ENCODE data around the gene ZNF568.

Gene ZNF568

DNA sequence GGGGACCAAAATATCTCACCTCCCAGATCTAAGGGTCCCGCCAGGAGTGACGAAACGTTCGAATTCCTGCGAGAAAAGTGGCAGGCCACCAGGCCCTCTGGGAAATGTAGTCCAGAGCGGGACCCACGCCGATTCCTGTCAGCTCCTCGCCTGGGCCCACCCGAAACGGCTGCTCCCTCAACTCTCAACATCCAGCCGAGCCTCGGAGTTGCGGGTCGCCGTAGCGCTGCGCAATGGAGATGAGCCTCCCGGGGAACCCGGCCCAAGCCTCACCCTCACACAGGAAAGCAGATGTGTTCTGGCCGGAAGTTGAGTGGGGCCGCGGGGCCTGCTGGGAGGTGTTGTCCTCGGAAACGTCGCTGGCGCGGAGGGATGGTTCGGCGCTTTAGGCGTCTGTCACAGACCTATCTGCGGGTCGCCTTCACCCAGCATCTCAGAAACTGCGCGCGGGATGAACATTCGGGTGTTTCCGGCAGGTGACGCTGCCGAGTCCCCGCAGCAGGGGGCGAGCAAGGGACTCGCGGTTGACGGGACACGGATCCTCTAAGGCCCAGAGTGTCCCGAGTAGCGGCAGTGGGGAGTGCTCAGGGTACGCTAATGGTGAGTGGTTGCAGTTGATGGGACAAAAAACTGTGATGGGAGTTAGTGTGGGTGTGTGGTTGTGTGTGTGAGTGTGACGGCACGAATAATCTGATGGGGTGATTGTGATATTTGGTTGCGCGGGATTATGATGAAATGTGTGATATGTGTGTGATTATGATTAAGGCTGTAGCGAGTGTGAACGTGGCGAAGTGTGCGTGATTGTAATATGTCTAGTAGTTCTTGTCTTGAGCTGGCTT, at the start of gene ZNF568, which contains the start of gene ZNF829:
TSS of gene ZNF568 (plus strand) at position 341 of the 839 bp plus-strand sequence. CDS start 6,439 bp downstream, outside the sequence.
TSS of gene ZNF829 (minus strand) at position 300 of the 839 bp plus-strand sequence. CDS start 1,124 bp downstream, outside the sequence.
- peak within 1 kb of the TSS; percentile 83 for H3K4me3 Mint-ChIP-seq
- H3K27ac Mint-ChIP-seq, result peak within 1 kb of the TSS; percentile 95
- peaks cover 32% of the 10 kb centered on the region for H3K4me1 Mint-ChIP-seq
- peaks cover 66% of the 10 kb centered on the region for H3K36me3 Mint-ChIP-seq
- CTCF ChIA-PET, result interaction anchor here (0.8 kb wide), 1 partner anchor 66 kb away, joined by 3 read pairs; the partner anchor contains the start of gene ZNF345
- H3K9me3 Mint-ChIP-seq, result peaks cover 54% of the 10 kb centered on the region
- no peaks in the 10 kb centered on the region for H3K27me3 Mint-ChIP-seq
- DNase-seq, result peak; percentile 97

- no peak for DNase-seq
- Mint-ChIP-seq H3K4me3 (no peak overlapping the region), H3K4me1 (no peaks in the 10 kb centered on the region), H3K36me3 (peaks cover 47% of the 10 kb centered on the region), H3K27me3 (no peaks in the 10 kb centered on the region), H3K27ac (no peak overlapping the region), H3K9me3 (peaks cover 57% of the 10 kb centered on the region)
- CTCF ChIA-PET, result no interaction called here
These were observed 38.9 kb upstream of the ZNF568 start for GRCh38 chr19:36876993-36877938.

- H3K27ac Mint-ChIP-seq, result no peak overlapping the region
- no peak overlapping the region for H3K4me3 Mint-ChIP-seq
- H3K36me3 Mint-ChIP-seq, result peaks cover 71% of the 10 kb centered on the region
- CTCF ChIA-PET, result interaction anchor here (0.7 kb wide), 1 partner anchor 91 kb away, joined by 3 read pairs; no protein-coding TSS in a partner anchor
- H3K4me1 Mint-ChIP-seq, result no peaks in the 10 kb centered on the region
- H3K27me3 Mint-ChIP-seq, result no peaks in the 10 kb centered on the region
- no peak for DNase-seq
- peaks cover 77% of the 10 kb centered on the region for H3K9me3 Mint-ChIP-seq
These were observed 24.3 kb upstream of the ZNF568 start for GRCh38 chr19:36891768-36892357.

- CTCF ChIA-PET, result no interaction called here
- Mint-ChIP-seq H3K36me3 (peaks cover 82% of the 10 kb centered on the region), H3K27me3 (no peaks in the 10 kb centered on the region), H3K9me3 (peaks cover 78% of the 10 kb centered on the region), H3K4me1 (no peaks in the 10 kb centered on the region), H3K4me3 (no peak overlapping the region), H3K27ac (no peak overlapping the region)
- no peak for DNase-seq
These were observed 21.2 kb upstream of the ZNF568 start for GRCh38 chr19:36894849-36895383.

- Mint-ChIP-seq H3K36me3 (peaks cover 78% of the 10 kb centered on the region), H3K27me3 (no peaks in the 10 kb centered on the region), H3K4me3 (no peak overlapping the region), H3K27ac (no peak overlapping the region), H3K9me3 (peaks cover 67% of the 10 kb centered on the region), H3K4me1 (no peaks in the 10 kb centered on the region)
- no peak for DNase-seq
- CTCF ChIA-PET, result no interaction called here
These were observed 17.7 kb upstream of the ZNF568 start for GRCh38 chr19:36898422-36898821.

DNA sequence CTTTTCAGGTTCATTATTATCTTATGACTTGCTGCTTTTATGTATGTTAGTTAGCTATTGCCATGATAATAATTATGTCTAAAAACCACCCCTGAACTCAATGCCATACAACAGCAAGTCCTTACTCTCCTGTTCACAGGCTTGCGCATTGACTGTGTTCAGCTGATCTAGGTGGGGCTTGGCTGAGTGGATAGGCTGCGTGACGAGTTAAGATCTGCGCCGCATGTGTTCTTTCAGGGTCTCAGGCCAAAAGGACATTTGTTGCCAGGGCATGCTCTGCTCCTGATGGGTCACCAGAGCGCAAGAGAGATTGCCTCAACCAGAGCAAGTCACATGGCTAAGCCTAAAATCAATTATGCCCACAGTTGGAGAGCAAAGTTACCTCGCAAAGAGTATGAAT, 859 bp downstream of the ZNF568 start:
- H3K27me3 Mint-ChIP-seq, result no peaks in the 10 kb centered on the region
- no peak for DNase-seq
- H3K9me3 Mint-ChIP-seq, result peaks cover 48% of the 10 kb centered on the region
- H3K4me1 Mint-ChIP-seq, result peaks cover 32% of the 10 kb centered on the region
- H3K27ac Mint-ChIP-seq, result peak overlapping the region; percentile 95
- peak overlapping the region; percentile 83 for H3K4me3 Mint-ChIP-seq
- H3K36me3 Mint-ChIP-seq, result peaks cover 65% of the 10 kb centered on the region
- CTCF ChIA-PET, result no interaction called here

DNA sequence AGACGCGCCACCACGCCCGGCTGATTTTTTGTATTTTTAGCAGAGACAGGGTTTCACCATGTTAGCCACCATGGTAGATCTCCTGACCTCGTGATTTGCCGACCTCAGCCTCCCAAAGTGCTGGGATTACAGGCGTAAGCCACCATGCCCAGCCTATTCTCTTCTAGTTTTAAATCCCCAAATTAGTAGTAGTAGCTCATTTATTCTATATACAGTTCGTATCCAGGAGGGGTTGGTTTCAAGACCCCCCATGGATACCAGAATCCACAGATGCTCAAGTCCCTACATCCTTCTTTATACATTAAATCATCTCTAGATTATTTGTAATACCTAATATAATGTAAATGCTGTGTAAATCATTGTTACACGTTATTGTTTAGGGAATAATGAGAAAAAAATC, 2.0 kb downstream of the ZNF568 start:
- H3K9me3 Mint-ChIP-seq, result peaks cover 44% of the 10 kb centered on the region
- peaks cover 63% of the 10 kb centered on the region for H3K36me3 Mint-ChIP-seq
- CTCF ChIA-PET, result no interaction called here
- no peak overlapping the region for H3K27ac Mint-ChIP-seq
- H3K4me1 Mint-ChIP-seq, result peaks cover 32% of the 10 kb centered on the region
- no peak for DNase-seq
- H3K27me3 Mint-ChIP-seq, result no peaks in the 10 kb centered on the region
- no peak overlapping the region for H3K4me3 Mint-ChIP-seq

- H3K27ac Mint-ChIP-seq, result no peak overlapping the region
- no peaks in the 10 kb centered on the region for H3K4me1 Mint-ChIP-seq
- no peaks in the 10 kb centered on the region for H3K27me3 Mint-ChIP-seq
- H3K9me3 Mint-ChIP-seq, result peaks cover 32% of the 10 kb centered on the region
- peaks cover 26% of the 10 kb centered on the region for H3K36me3 Mint-ChIP-seq
- CTCF ChIA-PET, result no interaction called here
- DNase-seq, result no peak
- H3K4me3 Mint-ChIP-seq, result no peak overlapping the region
These were observed 15.6 kb downstream of the ZNF568 start for GRCh38 chr19:36931684-36932083.

GRCh38 chr19:36939153-36939552, 23.0 kb downstream of the ZNF568 start:
- H3K4me1 Mint-ChIP-seq, result no peaks in the 10 kb centered on the region
- H3K27ac Mint-ChIP-seq, result no peak overlapping the region
- CTCF ChIA-PET, result no interaction called here
- H3K27me3 Mint-ChIP-seq, result no peaks in the 10 kb centered on the region
- H3K4me3 Mint-ChIP-seq, result no peak overlapping the region
- DNase-seq, result no peak
- peaks cover 36% of the 10 kb centered on the region for H3K9me3 Mint-ChIP-seq
- H3K36me3 Mint-ChIP-seq, result peaks cover 50% of the 10 kb centered on the region

DNA sequence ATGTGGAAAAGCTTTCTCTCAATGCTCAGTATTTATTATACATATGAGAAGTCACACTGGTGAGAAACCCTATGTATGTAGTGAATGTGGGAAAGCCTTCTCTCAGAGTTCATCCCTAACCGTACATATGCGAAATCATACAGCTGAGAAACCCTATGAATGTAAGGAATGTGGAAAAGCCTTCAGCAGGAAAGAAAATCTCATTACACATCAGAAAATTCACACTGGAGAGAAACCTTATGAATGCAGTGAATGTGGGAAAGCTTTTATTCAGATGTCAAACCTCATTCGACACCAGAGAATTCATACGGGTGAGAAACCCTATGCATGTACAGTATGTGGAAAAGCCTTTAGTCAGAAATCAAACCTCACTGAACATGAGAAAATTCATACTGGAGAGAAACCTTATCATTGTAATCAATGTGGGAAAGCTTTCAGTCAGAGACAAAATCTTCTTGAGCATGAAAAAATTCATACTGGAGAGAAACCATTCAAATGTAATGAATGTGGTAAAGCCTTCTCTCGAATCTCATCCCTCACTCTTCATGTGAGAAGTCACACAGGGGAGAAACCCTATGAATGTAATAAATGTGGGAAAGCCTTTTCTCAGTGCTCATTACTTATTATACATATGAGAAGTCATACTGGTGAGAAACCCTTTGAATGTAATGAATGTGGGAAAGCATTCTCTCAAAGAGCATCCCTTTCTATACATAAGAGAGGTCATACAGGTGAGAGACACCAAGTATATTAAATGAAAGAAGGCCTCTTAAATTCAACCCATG, 34.4 kb downstream of the ZNF568 start:
- Mint-ChIP-seq H3K27me3 (no peaks in the 10 kb centered on the region), H3K4me3 (no peak overlapping the region), H3K9me3 (peaks cover 53% of the 10 kb centered on the region), H3K27ac (no peak overlapping the region), H3K36me3 (peaks cover 37% of the 10 kb centered on the region), H3K4me1 (no peaks in the 10 kb centered on the region)
- CTCF ChIA-PET, result no interaction called here
- no peak for DNase-seq

GRCh38 chr19:36962346-36962745, 46.2 kb downstream of the ZNF568 start:
- Mint-ChIP-seq H3K27ac (no peak overlapping the region), H3K4me3 (no peak overlapping the region), H3K27me3 (no peaks in the 10 kb centered on the region), H3K36me3 (no peaks in the 10 kb centered on the region), H3K4me1 (no peaks in the 10 kb centered on the region), H3K9me3 (peaks cover 42% of the 10 kb centered on the region)
- CTCF ChIA-PET, result no interaction called here
- DNase-seq, result no peak

DNA sequence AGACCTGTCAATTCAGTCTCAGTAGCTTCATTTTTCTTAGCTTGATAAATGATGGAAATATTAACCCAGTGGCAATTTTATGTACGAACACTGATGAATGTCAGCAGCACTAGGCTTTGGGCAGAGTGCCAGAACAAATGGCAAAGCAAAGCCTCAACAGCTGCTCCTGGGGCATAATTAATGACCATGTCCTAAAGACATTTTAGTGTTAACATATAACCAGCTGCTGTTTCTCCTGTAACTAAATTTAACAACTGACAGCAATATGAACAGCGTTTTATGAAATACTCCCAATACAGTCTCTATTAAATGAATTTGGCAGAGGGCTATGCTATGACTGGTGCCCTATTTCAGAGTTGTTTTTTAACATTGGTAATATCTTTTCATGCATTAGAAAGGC, 47.1 kb downstream of the ZNF568 start:
- Mint-ChIP-seq H3K9me3 (peaks cover 42% of the 10 kb centered on the region), H3K27ac (no peak overlapping the region), H3K4me3 (no peak overlapping the region), H3K4me1 (no peaks in the 10 kb centered on the region), H3K36me3 (no peaks in the 10 kb centered on the region), H3K27me3 (no peaks in the 10 kb centered on the region)
- CTCF ChIA-PET, result interaction anchor here (0.8 kb wide), 1 partner anchor 10 kb away, joined by 3 read pairs; no protein-coding TSS in a partner anchor
- no peak for DNase-seq

DNA sequence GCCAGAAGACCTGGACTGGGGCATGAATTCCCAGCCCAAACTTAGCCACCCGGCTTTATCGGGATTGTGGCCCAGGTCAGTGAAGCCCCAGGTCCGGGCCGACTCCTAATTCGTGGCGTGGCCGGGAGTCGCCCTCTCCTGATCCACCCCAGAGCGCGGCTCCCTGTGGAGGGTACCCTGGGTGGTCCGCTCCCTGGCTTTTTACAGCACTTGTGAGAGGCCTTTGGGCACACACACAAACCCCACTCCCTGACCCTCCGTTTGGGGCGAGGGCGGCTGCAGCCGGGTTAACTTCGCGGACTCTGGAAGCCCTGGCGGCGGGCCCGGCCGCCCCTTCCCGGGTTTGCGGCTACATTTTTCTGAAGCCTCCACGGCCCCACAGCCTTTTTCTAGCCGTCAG, 56.4 kb downstream of the ZNF568 start:
- Mint-ChIP-seq H3K4me1 (peaks cover 14% of the 10 kb centered on the region), H3K27me3 (no peaks in the 10 kb centered on the region), H3K27ac (no peak overlapping the region), H3K4me3 (peak overlapping the region; percentile 79), H3K9me3 (peaks cover 16% of the 10 kb centered on the region), H3K36me3 (peaks cover 13% of the 10 kb centered on the region)
- no peak for DNase-seq
- CTCF ChIA-PET, result interaction anchor here (1.0 to 1.2 kb wide), 4 partner anchors 28 to 1283 kb away, joined by 3 to 4 read pairs (median 3); partner anchors contain the start of gene ZNF345

Measured in activated naive CD4-positive, alpha-beta T cell treated with anti-CD3 and anti-CD28 coated beads, Interleukin-2, amount 10 ng/mL, durations not matched to agents 7 days and 5 days (primary cell).